Lower lobe of right lung (tissue), 2 donors: ENCODE data around the gene AP2M1. TPM values are rescaled to one million over a fixed set of nuclear protein-coding genes. Genes with fewer than 3 reads are reported as not detected.
"Not testable (repeated sequence)": the region's sequence is repeated elsewhere in the genome, so short reads cannot be mapped to it uniquely, and the experiment has no call there.

ENCODE experiments used
- ATAC-seq, 2 donors: fragments of 200-7000 bp; cut with Tn5 transposase; one replicate each; pipeline ENCODE4 v1.9.1; 2020 to 2022; ENCODE audit warnings: mild to moderate bottlenecking in 2 of 2, moderate library complexity in 2 of 2
- DNase-seq: peaks from one replicate; pipeline ENCODE4 v3.0.0-alpha.2; 2020
- H3K27ac ChIP-seq: fragments of 200-600 bp; one replicate; pipeline ENCODE4 v1.8.0; 2022
- H3K27me3 ChIP-seq: fragments of 200-600 bp; one replicate; pipeline ENCODE4 v1.8.0; 2022; ENCODE audit warnings: low read depth
- H3K36me3 ChIP-seq: fragments of 200-600 bp; one replicate; pipeline ENCODE4 v1.8.0; 2022; ENCODE audit warnings: mild to moderate bottlenecking
- H3K4me1 ChIP-seq: fragments of 200-600 bp; one replicate; pipeline ENCODE4 v1.8.0; 2022
- H3K4me3 ChIP-seq: fragments of 200-600 bp; one replicate; pipeline ENCODE4 v1.8.0; 2022; ENCODE audit warnings: mild to moderate bottlenecking
- H3K9me3 ChIP-seq: fragments of 200-600 bp; one replicate; pipeline ENCODE4 v1.8.0; 2022
- intact Hi-C: fragments of 100-400 bp; cut with DNase I; formaldehyde crosslinking; loops from one replicate; pipeline ENCODE4 v1.11.0; 2022
- total RNA-seq: library from RNA; stranded (reverse); fragmentation: NEBNext Ultra II Directional; extraction: Animal tissue kit (Norgen Biotek cat#: 25700); gene quantifications from one replicate; pipeline ENCODE4 v1.2.1, GENCODE V29; 2021
- TF ChIP-seq, protein P1 (sequence below): fragments of 200-600 bp; IDR thresholded peaks from one replicate; pipeline ENCODE4 v1.8.0; 2022; ENCODE audit warnings: antibody characterized with exemption, mild to moderate bottlenecking
- donor health status: DM: no; HTN: yes; CAD: no; lungs with severe emphysema.

AP2M1 gene
- total RNA-seq, 1 donor from 2014 or later: 241 TPM

DNA sequence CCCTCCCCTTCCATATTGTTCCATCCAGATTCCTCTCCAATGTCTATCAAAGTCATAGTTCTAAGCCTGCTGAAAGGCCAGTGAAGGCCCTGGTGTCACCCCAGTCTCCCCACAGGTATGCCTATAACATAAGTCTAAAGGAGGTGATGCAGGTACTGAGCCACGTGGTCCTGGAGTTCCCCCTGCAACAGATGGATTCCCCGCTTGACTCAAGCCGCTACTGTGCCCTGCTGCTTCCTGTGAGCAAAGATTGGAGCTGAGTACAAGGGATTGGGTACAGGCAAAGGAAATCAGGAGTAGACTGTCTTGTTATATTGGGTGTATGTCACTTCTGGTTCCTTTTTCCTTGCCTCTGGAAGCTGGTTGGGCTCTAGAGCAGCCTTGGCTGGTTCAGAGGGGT is 31.3 kb upstream of the AP2M1 start:
- DNase-seq (no peak), ATAC-seq (no peak)
- TF ChIP-seq, protein P1, sequence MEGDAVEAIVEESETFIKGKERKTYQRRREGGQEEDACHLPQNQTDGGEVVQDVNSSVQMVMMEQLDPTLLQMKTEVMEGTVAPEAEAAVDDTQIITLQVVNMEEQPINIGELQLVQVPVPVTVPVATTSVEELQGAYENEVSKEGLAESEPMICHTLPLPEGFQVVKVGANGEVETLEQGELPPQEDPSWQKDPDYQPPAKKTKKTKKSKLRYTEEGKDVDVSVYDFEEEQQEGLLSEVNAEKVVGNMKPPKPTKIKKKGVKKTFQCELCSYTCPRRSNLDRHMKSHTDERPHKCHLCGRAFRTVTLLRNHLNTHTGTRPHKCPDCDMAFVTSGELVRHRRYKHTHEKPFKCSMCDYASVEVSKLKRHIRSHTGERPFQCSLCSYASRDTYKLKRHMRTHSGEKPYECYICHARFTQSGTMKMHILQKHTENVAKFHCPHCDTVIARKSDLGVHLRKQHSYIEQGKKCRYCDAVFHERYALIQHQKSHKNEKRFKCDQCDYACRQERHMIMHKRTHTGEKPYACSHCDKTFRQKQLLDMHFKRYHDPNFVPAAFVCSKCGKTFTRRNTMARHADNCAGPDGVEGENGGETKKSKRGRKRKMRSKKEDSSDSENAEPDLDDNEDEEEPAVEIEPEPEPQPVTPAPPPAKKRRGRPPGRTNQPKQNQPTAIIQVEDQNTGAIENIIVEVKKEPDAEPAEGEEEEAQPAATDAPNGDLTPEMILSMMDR: no peak
- intact Hi-C loops: no loop called here
- Histone ChIP-seq H3K9me3 (no peaks in the 10 kb centered on the region), H3K27ac (no peak overlapping the region), H3K4me1 (no peaks in the 10 kb centered on the region), H3K27me3 (no peaks in the 10 kb centered on the region), H3K36me3 (peaks cover 85% of the 10 kb centered on the region), H3K4me3 (no peak overlapping the region)

DNA sequence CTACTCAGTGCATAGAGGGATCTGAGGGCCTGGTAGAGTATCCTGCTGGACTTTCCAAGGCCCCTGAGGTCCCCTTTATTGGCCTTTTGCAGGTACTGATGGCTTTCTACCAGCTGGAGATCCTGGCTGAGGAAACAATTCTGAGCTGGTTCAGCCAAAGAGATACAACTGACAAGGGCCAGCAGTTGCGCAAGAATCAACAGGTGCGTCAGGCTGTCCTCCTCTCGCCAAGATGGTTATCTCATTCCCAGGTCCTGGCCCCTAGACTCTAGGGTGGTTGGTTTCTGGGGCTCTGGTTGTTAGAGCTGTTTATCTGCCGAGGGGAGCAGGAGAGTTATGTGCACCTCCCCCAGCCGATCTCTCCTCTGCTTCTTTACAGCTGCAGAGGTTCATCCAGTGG is 30.1 kb upstream of the AP2M1 start:
- TF ChIP-seq, protein P1: no peak
- Histone ChIP-seq H3K36me3 (peaks cover 74% of the 10 kb centered on the region), H3K27ac (no peak overlapping the region), H3K4me1 (no peaks in the 10 kb centered on the region), H3K9me3 (no peaks in the 10 kb centered on the region), H3K27me3 (no peaks in the 10 kb centered on the region), H3K4me3 (no peak overlapping the region)
- intact Hi-C loops: no loop called here
- ATAC-seq: no peak
- no peak for DNase-seq

DNA sequence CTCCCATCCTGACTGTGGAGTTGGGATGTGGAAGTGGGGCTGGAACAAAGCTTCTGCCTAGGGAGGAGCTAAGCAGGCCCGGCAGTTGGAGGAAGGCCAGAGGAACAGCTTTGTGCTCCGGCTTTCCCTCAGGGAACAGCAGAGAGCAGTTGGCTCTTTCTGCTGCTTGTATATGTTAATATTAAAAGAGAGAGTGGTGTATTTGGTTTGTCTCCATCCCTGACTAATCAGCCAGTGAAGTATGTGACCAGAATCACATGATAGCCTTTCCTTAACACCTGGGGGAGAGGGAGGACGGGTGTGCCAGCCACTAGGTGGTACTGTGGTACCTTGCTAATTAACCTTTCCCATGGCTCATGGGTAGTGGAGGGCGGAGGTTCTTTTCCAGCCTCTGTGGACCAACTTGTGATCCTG is 29.5 kb upstream of the AP2M1 start:
- Histone ChIP-seq H3K36me3 (peaks cover 68% of the 10 kb centered on the region), H3K9me3 (no peaks in the 10 kb centered on the region), H3K27ac (no peak overlapping the region), H3K4me1 (no peaks in the 10 kb centered on the region), H3K4me3 (no peak overlapping the region), H3K27me3 (no peaks in the 10 kb centered on the region)
- intact Hi-C loops: no loop called here
- peak; percentile 80 to 84 for ATAC-seq
- TF ChIP-seq, protein P1: peak; percentile 45
- peak; percentile 51 for DNase-seq

DNA sequence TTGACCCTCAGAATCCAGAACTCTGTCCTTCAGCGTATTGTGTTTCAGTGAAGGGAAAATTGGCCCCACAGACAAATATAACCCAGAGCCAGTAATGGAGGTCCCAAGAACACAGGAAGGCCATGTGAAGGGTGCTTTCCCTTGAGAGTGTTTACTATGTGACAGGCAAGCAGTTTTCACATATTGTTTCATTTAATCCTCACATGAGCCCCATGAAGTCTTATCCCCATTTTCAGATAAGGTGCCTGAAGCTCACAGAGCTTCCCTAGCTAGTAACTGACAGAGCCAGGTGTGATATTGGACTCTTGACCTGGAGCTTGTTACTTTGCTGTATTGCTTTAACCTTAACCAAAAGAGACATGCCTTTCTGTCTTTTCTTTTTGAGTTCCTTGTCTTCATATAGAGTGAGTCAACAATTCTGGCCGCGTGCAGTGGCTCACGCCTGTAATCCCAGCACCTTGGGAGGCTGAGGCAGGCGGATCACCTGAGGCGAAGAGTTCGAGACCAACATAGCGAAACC is 28.8 kb upstream of the AP2M1 start:
- TF ChIP-seq, protein P1: no peak
- DNase-seq (no peak), ATAC-seq (no peak)
- Histone ChIP-seq H3K4me1 (no peaks in the 10 kb centered on the region), H3K27me3 (no peaks in the 10 kb centered on the region), H3K4me3 (no peak overlapping the region), H3K9me3 (no peaks in the 10 kb centered on the region), H3K27ac (no peak overlapping the region), H3K36me3 (peaks cover 61% of the 10 kb centered on the region)
- intact Hi-C loops: no loop called here

DNA sequence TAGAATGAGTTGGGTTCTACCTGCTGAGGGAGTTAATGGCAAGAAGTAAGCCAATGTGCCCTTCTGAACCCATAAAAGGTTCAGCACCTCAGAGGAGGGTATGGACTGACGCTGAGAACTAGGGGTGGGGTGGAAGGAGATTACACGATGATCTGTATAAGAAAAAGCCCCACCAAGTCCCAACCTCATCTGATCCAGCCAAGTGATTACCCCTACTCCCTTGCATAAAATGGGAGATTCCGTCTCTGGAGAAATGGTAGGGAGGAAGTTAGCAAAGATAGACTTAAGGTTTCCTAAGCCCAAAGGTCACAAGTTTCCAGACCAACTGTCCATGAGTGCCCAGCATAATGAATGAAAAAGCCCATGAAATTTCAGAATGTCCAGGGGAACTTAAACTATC is 26.6 kb upstream of the AP2M1 start:
- Histone ChIP-seq H3K27me3 (no peaks in the 10 kb centered on the region), H3K36me3 (peaks cover 38% of the 10 kb centered on the region), H3K9me3 (no peaks in the 10 kb centered on the region), H3K4me3 (no peak overlapping the region), H3K4me1 (no peaks in the 10 kb centered on the region), H3K27ac (no peak overlapping the region)
- DNase-seq (no peak), ATAC-seq (no peak)
- TF ChIP-seq, protein P1: no peak
- intact Hi-C loops: no loop called here

DNA sequence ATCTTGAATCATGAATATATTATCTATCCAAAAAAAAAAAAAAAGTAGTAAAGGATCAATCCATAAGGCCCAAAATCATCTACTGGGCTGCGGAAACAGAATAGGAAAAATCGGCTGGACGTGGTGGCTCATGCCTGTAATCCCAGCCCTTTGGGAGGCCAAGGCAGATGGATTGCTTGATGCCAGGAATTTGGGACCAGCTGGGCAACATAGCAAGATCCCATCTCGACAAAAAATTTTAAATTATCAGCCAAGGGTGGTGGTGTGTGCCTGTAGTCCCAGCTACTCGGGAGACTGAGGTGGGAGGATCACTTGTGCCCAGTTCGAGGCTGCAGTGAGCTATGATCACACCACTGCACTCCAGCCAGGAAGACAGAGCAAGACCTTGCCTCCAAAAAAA is 25.5 kb upstream of the AP2M1 start:
- no peak for DNase-seq
- intact Hi-C loops: no loop called here
- no peak for ATAC-seq
- Histone ChIP-seq H3K27ac (no peak overlapping the region), H3K36me3 (peaks cover 27% of the 10 kb centered on the region), H3K27me3 (no peaks in the 10 kb centered on the region), H3K4me1 (no peaks in the 10 kb centered on the region), H3K4me3 (no peak overlapping the region), H3K9me3 (no peaks in the 10 kb centered on the region)
- TF ChIP-seq, protein P1: no peak

DNA sequence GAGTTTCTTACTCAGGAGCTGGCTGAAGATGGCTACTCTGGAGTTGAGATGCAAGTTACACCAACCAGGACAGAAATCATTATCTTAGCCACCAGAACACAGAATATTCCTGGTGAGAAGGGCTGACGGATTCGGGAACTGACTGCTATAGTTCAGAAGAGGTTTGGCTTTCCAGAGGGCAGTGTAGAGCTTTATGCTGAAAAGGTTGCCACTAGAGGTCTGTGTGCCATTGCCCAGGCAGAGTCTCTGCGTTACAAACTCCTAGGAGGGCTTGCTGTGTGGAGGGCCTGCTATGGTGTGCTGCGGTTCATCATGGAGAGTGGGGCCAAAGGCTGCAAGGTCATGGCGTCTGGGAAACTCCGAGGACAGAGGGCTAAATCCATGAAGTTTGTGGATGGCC is 24.9 kb upstream of the AP2M1 start:
- peaks cover 21% of the 10 kb centered on the region for H3K36me3 ChIP-seq
- ATAC-seq, H3K27ac ChIP-seq, H3K4me1 ChIP-seq, H3K27me3 ChIP-seq, intact Hi-C loops, H3K9me3 ChIP-seq, H3K4me3 ChIP-seq, DNase-seq: not testable (repeated sequence)
